Activated CD8-positive, alpha-beta T cell treated with anti-CD3 and anti-CD28 coated beads for 36 hours (primary cell): Measurements from ENCODE around the gene ATP7B. TPM values are rescaled to one million over a fixed set of nuclear protein-coding genes. Genes with fewer than 3 reads are reported as not detected.

ENCODE experiments used
- ATAC-seq: fragments of 200-7000 bp; cut with Tn5 transposase; one replicate; pipeline ENCODE4 v1.10.0; 2021; ENCODE audit warnings: mild to moderate bottlenecking, moderate library complexity
- CTCF ChIA-PET: fragments of 350-600 bp; sonication (Branson Sonifier 250); formaldehyde crosslinking; loops from one replicate; lab custom pipeline; 2021; ENCODE audit warnings: antibody characterized with exemption; lab: Charles Lee
- POLR2A ChIA-PET: fragments of 350-600 bp; sonication (Branson Sonifier 250); formaldehyde crosslinking; loops from one replicate; lab custom pipeline; 2021; ENCODE audit warnings: antibody characterized with exemption; lab: Charles Lee
- DNase-seq: peaks from one replicate; pipeline ENCODE4 v3.0.0-alpha.2; 2020
- H3K27ac Mint-ChIP-seq: one replicate; pipeline ENCODE4 v1.8.0; 2021; ENCODE audit warnings: mild to moderate bottlenecking, mixed read lengths
- H3K27me3 Mint-ChIP-seq: one replicate; pipeline ENCODE4 v1.8.0; 2021; ENCODE audit warnings: mixed read lengths
- H3K36me3 Mint-ChIP-seq: one replicate; pipeline ENCODE4 v1.8.0; 2021; ENCODE audit warnings: low read depth, mixed read lengths
- H3K4me1 Mint-ChIP-seq: one replicate; pipeline ENCODE4 v1.8.0; 2021; ENCODE audit warnings: low read depth, mixed read lengths
- H3K4me3 Mint-ChIP-seq: one replicate; pipeline ENCODE4 v1.8.0; 2021; ENCODE audit warnings: mild to moderate bottlenecking, moderate library complexity, mixed read lengths
- H3K9me3 Mint-ChIP-seq: one replicate; pipeline ENCODE4 v1.8.0; 2021; ENCODE audit warnings: mixed read lengths
- intact Hi-C: fragments of 100-400 bp; cut with micrococcal nuclease; formaldehyde crosslinking; loops from one replicate; pipeline ENCODE4 v1.10.0; 2022
- total RNA-seq, 2 experiments: library from RNA; stranded (reverse); gene quantifications; one replicate each; pipeline ENCODE4 v1.2.3, GENCODE V29; 2021
- TF ChIP-seq, protein P1 (sequence below): fragments of 200-600 bp; IDR thresholded peaks from one replicate; pipeline ENCODE4 v1.8.0; 2022; ENCODE audit warnings: antibody characterized with exemption, mild to moderate bottlenecking

Gene ATP7B
- total RNA-seq, 2 experiments from 2014 or later, result 1.1 TPM

DNA sequence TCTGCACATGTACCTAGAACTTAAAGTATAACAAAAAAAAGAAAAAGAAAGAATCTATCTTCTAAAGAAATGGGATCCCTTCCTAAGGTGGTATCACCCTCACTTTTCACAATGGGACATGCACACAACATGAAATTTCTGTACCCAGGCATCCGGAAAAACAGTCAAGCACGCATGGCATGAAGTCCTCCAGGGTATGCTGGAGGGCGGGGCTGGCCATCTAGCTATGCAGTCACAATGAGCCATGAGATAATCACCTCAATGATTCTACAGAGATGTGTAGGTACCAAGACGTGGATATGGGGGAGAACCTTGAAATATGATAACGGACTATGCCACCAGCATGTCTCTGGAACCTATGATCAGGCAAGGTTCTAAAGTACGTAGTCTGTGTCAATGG lies 79.6 kb downstream of the ATP7B start:
- ChIA-PET CTCF (interaction anchor here (1.1 kb wide), 1 partner anchor 10 kb away, joined by 4 read pairs; no protein-coding TSS in a partner anchor), POLR2A (interaction anchor here (0.7 kb wide), 1 partner anchor 10 kb away, joined by 3 read pairs; no protein-coding TSS in a partner anchor)
- Mint-ChIP-seq H3K27ac (no peak overlapping the region), H3K27me3 (no peaks in the 10 kb centered on the region), H3K4me3 (no peak overlapping the region), H3K9me3 (no peaks in the 10 kb centered on the region), H3K36me3 (no peaks in the 10 kb centered on the region), H3K4me1 (no peaks in the 10 kb centered on the region)
- intact Hi-C loops, result no loop called here
- ATAC-seq (no peak), DNase-seq (no peak)
- TF ChIP-seq, protein P1, sequence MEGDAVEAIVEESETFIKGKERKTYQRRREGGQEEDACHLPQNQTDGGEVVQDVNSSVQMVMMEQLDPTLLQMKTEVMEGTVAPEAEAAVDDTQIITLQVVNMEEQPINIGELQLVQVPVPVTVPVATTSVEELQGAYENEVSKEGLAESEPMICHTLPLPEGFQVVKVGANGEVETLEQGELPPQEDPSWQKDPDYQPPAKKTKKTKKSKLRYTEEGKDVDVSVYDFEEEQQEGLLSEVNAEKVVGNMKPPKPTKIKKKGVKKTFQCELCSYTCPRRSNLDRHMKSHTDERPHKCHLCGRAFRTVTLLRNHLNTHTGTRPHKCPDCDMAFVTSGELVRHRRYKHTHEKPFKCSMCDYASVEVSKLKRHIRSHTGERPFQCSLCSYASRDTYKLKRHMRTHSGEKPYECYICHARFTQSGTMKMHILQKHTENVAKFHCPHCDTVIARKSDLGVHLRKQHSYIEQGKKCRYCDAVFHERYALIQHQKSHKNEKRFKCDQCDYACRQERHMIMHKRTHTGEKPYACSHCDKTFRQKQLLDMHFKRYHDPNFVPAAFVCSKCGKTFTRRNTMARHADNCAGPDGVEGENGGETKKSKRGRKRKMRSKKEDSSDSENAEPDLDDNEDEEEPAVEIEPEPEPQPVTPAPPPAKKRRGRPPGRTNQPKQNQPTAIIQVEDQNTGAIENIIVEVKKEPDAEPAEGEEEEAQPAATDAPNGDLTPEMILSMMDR, result no peak

DNA sequence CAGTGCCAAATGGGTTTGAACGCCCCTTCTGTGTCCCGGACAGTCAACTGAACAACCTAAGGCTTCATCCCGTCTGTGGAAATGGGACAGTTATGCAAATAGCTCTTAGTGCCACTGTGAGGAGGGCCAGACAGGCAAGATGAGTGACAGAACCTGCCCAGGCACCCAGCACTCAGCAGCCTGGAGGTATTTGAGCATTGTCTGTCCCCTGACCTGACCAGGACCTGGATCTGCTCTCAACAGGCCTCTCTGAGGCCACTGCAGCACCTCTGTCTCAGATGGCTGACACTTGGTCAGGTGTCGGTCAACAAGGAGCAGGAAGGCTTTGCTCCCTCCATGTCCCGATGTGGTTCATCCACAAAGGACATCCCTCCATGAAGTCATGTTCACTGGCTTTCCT lies 81.6 kb downstream of the ATP7B start:
- H3K4me1 Mint-ChIP-seq, result peaks cover 2% of the 10 kb centered on the region
- H3K4me3 Mint-ChIP-seq, result no peak overlapping the region
- DNase-seq (no peak), ATAC-seq (no peak)
- TF ChIP-seq, protein P1, result no peak
- ChIA-PET POLR2A (interaction anchor here (0.6 to 0.7 kb wide), 2 partner anchors 80 to 312 kb away, joined by 3 read pairs; no protein-coding TSS in a partner anchor), CTCF (no interaction called here)
- no peaks in the 10 kb centered on the region for H3K9me3 Mint-ChIP-seq
- no peak overlapping the region for H3K27ac Mint-ChIP-seq
- H3K27me3 Mint-ChIP-seq, result peaks cover 6% of the 10 kb centered on the region
- intact Hi-C loops, result no loop called here
- no peaks in the 10 kb centered on the region for H3K36me3 Mint-ChIP-seq

DNA sequence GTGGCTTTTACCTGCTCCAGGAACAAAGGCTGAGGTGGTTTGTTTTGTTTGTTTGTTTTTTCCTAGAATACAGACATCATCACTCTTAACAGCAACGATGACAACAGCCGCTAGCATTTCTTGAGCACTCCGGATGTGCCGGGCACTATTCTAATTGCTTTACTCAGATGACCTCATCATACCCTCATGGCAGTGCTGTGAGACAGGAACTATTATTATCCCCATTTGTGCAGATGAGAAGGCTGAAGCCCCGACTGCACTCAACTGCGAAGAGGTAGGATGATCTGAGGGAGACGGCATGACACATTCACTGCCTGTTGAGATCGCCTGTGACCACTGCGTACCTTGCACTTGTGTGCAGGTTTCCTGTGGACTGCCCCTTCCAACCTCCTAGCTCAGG lies 83.0 kb downstream of the ATP7B start:
- ChIA-PET CTCF (no interaction called here), POLR2A (no interaction called here)
- intact Hi-C loops, result no loop called here
- ATAC-seq (no peak), DNase-seq (no peak)
- Mint-ChIP-seq H3K36me3 (no peaks in the 10 kb centered on the region), H3K27me3 (peaks cover 8% of the 10 kb centered on the region), H3K4me3 (no peak overlapping the region), H3K9me3 (no peaks in the 10 kb centered on the region), H3K27ac (no peak overlapping the region), H3K4me1 (peaks cover 2% of the 10 kb centered on the region)
- TF ChIP-seq, protein P1, result no peak

DNA sequence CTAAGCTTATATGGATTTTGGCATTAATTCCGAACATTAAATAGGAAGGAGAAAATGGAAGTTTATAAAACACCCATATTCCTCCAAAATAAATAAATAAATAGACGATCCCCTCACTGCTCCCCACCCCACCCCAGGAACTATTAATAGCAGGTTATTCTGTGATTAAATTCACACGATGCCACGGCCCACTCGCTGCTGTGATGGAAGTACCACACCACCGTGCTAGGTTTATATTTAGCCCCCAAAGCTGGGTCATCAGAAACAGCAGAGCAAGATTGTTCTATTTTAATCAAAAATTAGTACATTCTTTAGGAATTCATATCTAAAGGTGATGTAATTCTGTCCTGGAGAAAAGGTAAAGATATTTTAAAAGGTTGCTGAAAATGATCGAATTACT lies 84.1 kb downstream of the ATP7B start:
- H3K9me3 Mint-ChIP-seq, result no peaks in the 10 kb centered on the region
- TF ChIP-seq, protein P1, result no peak
- peaks cover 7% of the 10 kb centered on the region for H3K4me1 Mint-ChIP-seq
- intact Hi-C loops, result no loop called here
- H3K36me3 Mint-ChIP-seq, result no peaks in the 10 kb centered on the region
- POLR2A ChIA-PET, result no interaction called here
- ATAC-seq (no peak), DNase-seq (no peak)
- H3K27me3 Mint-ChIP-seq, result peaks cover 8% of the 10 kb centered on the region
- H3K27ac Mint-ChIP-seq, result no peak overlapping the region
- no peak overlapping the region for H3K4me3 Mint-ChIP-seq
- CTCF ChIA-PET, result interaction anchor here (0.9 to 1.0 kb wide), 2 partner anchors 14 to 32 kb away, joined by 3 to 4 read pairs; no protein-coding TSS in a partner anchor

DNA sequence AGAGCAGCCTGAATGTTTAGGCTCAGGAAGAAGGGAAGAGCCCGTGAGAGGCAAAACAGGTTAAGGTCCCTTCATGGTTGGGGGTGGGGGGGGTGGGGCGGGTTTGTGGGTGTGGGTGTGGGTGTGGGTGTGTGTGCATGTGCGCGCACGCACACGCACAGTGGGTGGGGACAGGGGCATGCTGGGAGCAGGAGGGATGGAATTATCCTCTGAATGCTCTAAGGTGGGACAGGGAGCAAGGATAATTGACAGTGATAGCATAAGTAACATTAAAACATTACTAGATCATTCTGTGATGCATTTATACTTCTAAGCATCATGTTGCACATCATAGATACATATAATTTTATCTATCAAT lies 84.7 kb downstream of the ATP7B start:
- no peak overlapping the region for H3K27ac Mint-ChIP-seq
- CTCF ChIA-PET, result interaction anchor here (1.0 to 1.2 kb wide), 2 partner anchors 12 to 31 kb away, joined by 3 to 4 read pairs; no protein-coding TSS in a partner anchor

More for the DNA sequence above, 84.7 kb downstream of the ATP7B start:
- intact Hi-C loops, result no loop called here
- POLR2A ChIA-PET, result no interaction called here
- Mint-ChIP-seq H3K4me1 (peaks cover 7% of the 10 kb centered on the region), H3K27me3 (peaks cover 8% of the 10 kb centered on the region), H3K36me3 (no peaks in the 10 kb centered on the region), H3K9me3 (no peaks in the 10 kb centered on the region), H3K4me3 (no peak overlapping the region)
- DNase-seq (no peak), ATAC-seq (no peak)
- TF ChIP-seq, protein P1, result no peak
